GM18511 (cell line): ENCODE data around the gene MED10.

ENCODE experiments used
- ATAC-seq: cut with Tn5 transposase; IDR thresholded peaks from one replicate; pipeline ENCODE4 v1.9.1; 2021; ENCODE audit warnings: mild to moderate bottlenecking, moderate library complexity; ENCODE audit not compliant: unreplicated experiment

MED10 gene

GRCh38 chr5:6377905-6378765 is at the start of gene MED10:
Gene MED10, minus strand, starts transcription at chr5:6378547. Its CDS starts 64 bp downstream, at chr5:6378483.
- ATAC-seq: peak; percentile 98

GRCh38 chr5:6427694-6428093 is 49.3 kb upstream of the MED10 start:
- ATAC-seq: no peak

- no peak for ATAC-seq
Measured at GRCh38 chr5:6424700-6425099, 46.4 kb upstream of the MED10 start.

GRCh38 chr5:6424110-6424659 is 45.8 kb upstream of the MED10 start:
- no peak for ATAC-seq

GRCh38 chr5:6423327-6424109 is 45.2 kb upstream of the MED10 start:
- no peak for ATAC-seq

- no peak for ATAC-seq
Measured at GRCh38 chr5:6419340-6419852, 41.0 kb upstream of the MED10 start.

- no peak for ATAC-seq
Measured at GRCh38 chr5:6418679-6419276, 40.4 kb upstream of the MED10 start.

- ATAC-seq: no peak
Measured at GRCh38 chr5:6417657-6418056, 39.3 kb upstream of the MED10 start.

GRCh38 chr5:6412811-6413210 is 34.5 kb upstream of the MED10 start:
- ATAC-seq: no peak

- no peak for ATAC-seq
Measured at GRCh38 chr5:6411141-6411540, 32.8 kb upstream of the MED10 start.

GRCh38 chr5:6410421-6410820 is 32.1 kb upstream of the MED10 start:
- no peak for ATAC-seq

GRCh38 chr5:6408627-6409446 is 30.5 kb upstream of the MED10 start:
- no peak for ATAC-seq

GRCh38 chr5:6408260-6408596 is 29.9 kb upstream of the MED10 start:
- ATAC-seq: no peak

- ATAC-seq: no peak
Measured at GRCh38 chr5:6407558-6408259, 29.4 kb upstream of the MED10 start.

- ATAC-seq: no peak
Measured at GRCh38 chr5:6405591-6405990, 27.2 kb upstream of the MED10 start.

GRCh38 chr5:6404129-6404528 is 25.8 kb upstream of the MED10 start:
- ATAC-seq: no peak

- ATAC-seq: no peak
Measured at GRCh38 chr5:6403416-6403815, 25.1 kb upstream of the MED10 start.

- ATAC-seq: peak; percentile 73
Measured at GRCh38 chr5:6402939-6403338, 24.6 kb upstream of the MED10 start.

- no peak for ATAC-seq
Measured at GRCh38 chr5:6401410-6401809, 23.1 kb upstream of the MED10 start.
